ENCODE measurements around the gene QRICH2.
"Not testable (repeated sequence)": the region's sequence is repeated elsewhere in the genome, so short reads cannot be mapped to it uniquely, and the experiment has no call there.

The QRICH2 gene

DNA sequence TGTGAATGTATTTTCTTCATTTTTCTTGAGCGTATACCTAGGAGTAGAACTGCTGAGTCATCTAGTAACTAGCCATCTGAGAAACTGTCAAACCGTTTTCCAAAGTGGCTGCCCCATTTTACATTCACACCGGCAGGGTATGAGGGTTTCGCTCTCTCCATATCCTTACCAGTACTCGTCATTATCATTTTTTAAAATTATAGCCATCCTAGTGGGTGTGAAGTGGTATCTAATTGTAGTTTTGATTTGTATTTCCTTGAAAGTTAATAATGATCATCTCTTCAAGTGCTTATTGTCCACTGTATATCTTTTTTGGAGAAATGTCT is 73.8 kb downstream of the QRICH2 start:
- Histone ChIP-seq H3F3A (ENCODE audit: insufficient read depth) (0 out of 2 replicates have a peak, but pooled peaks cover 3% of the 10 kb centered on the region), H3K36me3 (ENCODE audit: low read length) (no peaks in the 10 kb centered on the region), H3K79me2 (ENCODE audit: insufficient read depth, low read length) (no peaks in the 10 kb centered on the region), H4K20me1 (ENCODE audit: low read depth, low read length) (no peaks in the 10 kb centered on the region), H3K4me2 (ENCODE audit: low read depth, low read length, poor library complexity, severe bottlenecking) (no peak overlapping the region), H3K9me3 (ENCODE audit: insufficient read depth, low read length) (no peaks in the 10 kb centered on the region), H3K27me3 (ENCODE audit: low read length) (no peaks in the 10 kb centered on the region), H3K9me2 (replicated peaks; ENCODE audit: insufficient read depth, low read length) (no peaks in the 10 kb centered on the region), H3K27ac (ENCODE audit: low read depth, low read length) (no peak overlapping the region), H3K4me3 (ENCODE audit: insufficient read depth, low read length, poor library complexity, severe bottlenecking) (no peak overlapping the region), H2AFZ (ENCODE audit: low read depth, low read length, severe bottlenecking) (no peak overlapping the region), H3K9ac (ENCODE audit: low read length) (no peak overlapping the region)
- TF ChIP-seq, protein P1, sequence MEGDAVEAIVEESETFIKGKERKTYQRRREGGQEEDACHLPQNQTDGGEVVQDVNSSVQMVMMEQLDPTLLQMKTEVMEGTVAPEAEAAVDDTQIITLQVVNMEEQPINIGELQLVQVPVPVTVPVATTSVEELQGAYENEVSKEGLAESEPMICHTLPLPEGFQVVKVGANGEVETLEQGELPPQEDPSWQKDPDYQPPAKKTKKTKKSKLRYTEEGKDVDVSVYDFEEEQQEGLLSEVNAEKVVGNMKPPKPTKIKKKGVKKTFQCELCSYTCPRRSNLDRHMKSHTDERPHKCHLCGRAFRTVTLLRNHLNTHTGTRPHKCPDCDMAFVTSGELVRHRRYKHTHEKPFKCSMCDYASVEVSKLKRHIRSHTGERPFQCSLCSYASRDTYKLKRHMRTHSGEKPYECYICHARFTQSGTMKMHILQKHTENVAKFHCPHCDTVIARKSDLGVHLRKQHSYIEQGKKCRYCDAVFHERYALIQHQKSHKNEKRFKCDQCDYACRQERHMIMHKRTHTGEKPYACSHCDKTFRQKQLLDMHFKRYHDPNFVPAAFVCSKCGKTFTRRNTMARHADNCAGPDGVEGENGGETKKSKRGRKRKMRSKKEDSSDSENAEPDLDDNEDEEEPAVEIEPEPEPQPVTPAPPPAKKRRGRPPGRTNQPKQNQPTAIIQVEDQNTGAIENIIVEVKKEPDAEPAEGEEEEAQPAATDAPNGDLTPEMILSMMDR (IDR thresholded peaks at IDR 0.05; ENCODE audit: insufficient read depth, low read length, poor library complexity, severe bottlenecking), result no peak
- no peak for TF ChIP-seq EZH2phosphoT487 (conservative IDR thresholded peaks at IDR 0.05; ENCODE audit: low read length)

DNA sequence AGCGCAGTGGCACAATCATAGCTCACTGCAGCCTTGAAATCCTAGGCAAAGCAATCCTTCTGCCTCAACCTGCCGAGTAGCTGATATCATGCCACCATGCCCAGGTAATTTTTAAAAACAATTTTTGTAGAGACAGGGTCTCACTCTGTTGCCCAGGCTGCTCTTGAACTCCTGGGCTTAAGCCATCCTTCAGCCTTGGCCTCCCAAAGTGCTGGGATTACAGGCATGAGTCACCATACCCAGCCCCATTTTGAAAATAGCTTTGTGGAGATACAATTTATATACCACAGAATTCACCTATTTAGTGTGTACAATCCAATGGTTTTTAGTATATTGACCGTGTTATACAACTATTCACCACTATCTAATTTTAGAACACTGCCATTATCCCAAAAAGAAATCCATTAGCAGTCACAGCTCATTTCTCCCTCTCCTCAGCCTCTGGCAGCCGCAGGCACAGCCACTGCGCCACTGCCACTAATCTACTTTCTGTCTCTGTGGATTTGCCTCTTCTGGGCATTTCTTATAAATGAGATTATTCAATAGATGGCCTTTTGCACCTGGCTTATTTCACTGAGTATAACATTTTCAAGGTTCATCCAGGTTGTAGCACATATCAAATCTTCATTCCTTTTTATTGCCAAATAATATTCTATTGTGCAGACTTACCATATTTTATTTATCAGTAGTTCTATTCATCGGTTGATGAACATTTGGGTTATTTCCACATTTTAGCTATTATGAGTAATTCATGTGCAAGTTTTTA is 74.3 kb downstream of the QRICH2 start:
- H4K20me1 ChIP-seq (ENCODE audit: low read depth, low read length), result no peaks in the 10 kb centered on the region
- no peaks in the 10 kb centered on the region for H3K79me2 ChIP-seq (ENCODE audit: insufficient read depth, low read length)
- H3K4me2 ChIP-seq (ENCODE audit: low read depth, low read length, poor library complexity, severe bottlenecking), result no peak overlapping the region
- H3K9ac ChIP-seq (ENCODE audit: low read length), result no peak overlapping the region
- H3K4me3 ChIP-seq (ENCODE audit: insufficient read depth, low read length, poor library complexity, severe bottlenecking), result no peak overlapping the region
- H3K27me3 ChIP-seq (ENCODE audit: low read length), result no peaks in the 10 kb centered on the region
- no peak overlapping the region for H2AFZ ChIP-seq (ENCODE audit: low read depth, low read length, severe bottlenecking)
- H3F3A ChIP-seq (ENCODE audit: insufficient read depth), result no peaks in the 10 kb centered on the region
- H3K36me3 ChIP-seq (ENCODE audit: low read length), result no peaks in the 10 kb centered on the region
- TF ChIP-seq, protein P1 (IDR thresholded peaks at IDR 0.05; ENCODE audit: insufficient read depth, low read length, poor library complexity, severe bottlenecking), result no peak
- no peak for TF ChIP-seq EZH2phosphoT487 (conservative IDR thresholded peaks at IDR 0.05; ENCODE audit: low read length)
- H3K27ac ChIP-seq (ENCODE audit: low read depth, low read length), result no peak overlapping the region
- H3K9me2 ChIP-seq (replicated peaks; ENCODE audit: insufficient read depth, low read length), result no peaks in the 10 kb centered on the region
- H3K9me3 ChIP-seq (ENCODE audit: insufficient read depth, low read length), result no peaks in the 10 kb centered on the region

DNA sequence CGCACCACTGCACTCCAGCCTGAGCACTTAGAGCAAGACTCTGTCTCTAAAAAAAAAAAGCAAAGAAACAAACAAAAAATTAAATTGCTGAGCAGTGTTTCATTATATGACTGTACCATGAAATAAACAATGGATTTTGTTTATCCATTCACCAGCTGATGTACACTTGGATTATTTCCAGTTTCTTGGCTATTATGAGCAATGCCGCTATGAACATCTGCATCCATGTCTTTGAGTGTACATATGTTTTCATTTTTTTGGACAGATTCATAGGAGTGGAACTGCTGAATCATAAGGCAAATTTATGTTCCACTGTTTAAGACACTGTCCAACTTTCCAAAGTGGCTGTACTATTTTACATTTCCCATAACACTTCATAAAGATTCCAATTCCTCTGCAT is 75.7 kb downstream of the QRICH2 start:
- no peak overlapping the region for H3K4me2 ChIP-seq (ENCODE audit: low read depth, low read length, poor library complexity, severe bottlenecking)
- H4K20me1 ChIP-seq (ENCODE audit: low read depth, low read length), result no peaks in the 10 kb centered on the region
- no peaks in the 10 kb centered on the region for H3K36me3 ChIP-seq (ENCODE audit: low read length)
- H3K9ac ChIP-seq (ENCODE audit: low read length), result no peak overlapping the region
- no peaks in the 10 kb centered on the region for H3F3A ChIP-seq (ENCODE audit: insufficient read depth)
- H2AFZ ChIP-seq (ENCODE audit: low read depth, low read length, severe bottlenecking), result no peak overlapping the region
- no peak for TF ChIP-seq EZH2phosphoT487 (conservative IDR thresholded peaks at IDR 0.05; ENCODE audit: low read length)
- TF ChIP-seq, protein P1 (IDR thresholded peaks at IDR 0.05; ENCODE audit: insufficient read depth, low read length, poor library complexity, severe bottlenecking), result no peak
- H3K9me2 ChIP-seq (replicated peaks; ENCODE audit: insufficient read depth, low read length), result no peaks in the 10 kb centered on the region
- no peak overlapping the region for H3K4me3 ChIP-seq (ENCODE audit: insufficient read depth, low read length, poor library complexity, severe bottlenecking)
- no peaks in the 10 kb centered on the region for H3K79me2 ChIP-seq (ENCODE audit: insufficient read depth, low read length)
- no peaks in the 10 kb centered on the region for H3K27me3 ChIP-seq (ENCODE audit: low read length)
- no peak overlapping the region for H3K27ac ChIP-seq (ENCODE audit: low read depth, low read length)
- no peaks in the 10 kb centered on the region for H3K9me3 ChIP-seq (ENCODE audit: insufficient read depth, low read length)

DNA sequence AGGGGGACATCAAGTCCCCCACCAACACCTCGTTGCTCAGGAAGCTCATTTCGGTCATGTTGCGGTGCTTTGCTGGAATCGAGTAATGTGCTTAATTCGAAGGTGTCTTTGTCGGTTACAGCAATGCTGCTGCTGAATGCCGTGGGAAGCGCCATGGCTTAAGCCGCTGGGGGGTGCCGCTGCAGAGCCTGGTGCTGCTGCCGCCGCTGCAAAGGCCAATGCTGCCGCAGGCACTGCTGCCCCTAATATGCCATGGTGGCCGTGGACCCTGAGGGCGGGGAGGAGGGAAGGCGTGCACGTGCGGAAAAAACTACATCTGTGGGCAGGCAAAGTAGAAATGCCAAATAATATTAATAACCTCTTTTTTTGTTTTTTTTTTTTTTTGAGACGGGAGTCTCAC is 81.3 kb downstream of the QRICH2 start:
- H3K36me3 ChIP-seq (ENCODE audit: low read length); H3K27me3 ChIP-seq (ENCODE audit: low read length); H2AFZ ChIP-seq (ENCODE audit: low read depth, low read length, severe bottlenecking); H3F3A ChIP-seq (ENCODE audit: insufficient read depth); H3K9ac ChIP-seq (ENCODE audit: low read length); H3K27ac ChIP-seq (ENCODE audit: low read depth, low read length); H3K9me2 ChIP-seq (replicated peaks; ENCODE audit: insufficient read depth, low read length); H3K79me2 ChIP-seq (ENCODE audit: insufficient read depth, low read length); H3K4me3 ChIP-seq (ENCODE audit: insufficient read depth, low read length, poor library complexity, severe bottlenecking); H4K20me1 ChIP-seq (ENCODE audit: low read depth, low read length); H3K9me3 ChIP-seq (ENCODE audit: insufficient read depth, low read length); H3K4me2 ChIP-seq (ENCODE audit: low read depth, low read length, poor library complexity, severe bottlenecking): not testable (repeated sequence)

DNA sequence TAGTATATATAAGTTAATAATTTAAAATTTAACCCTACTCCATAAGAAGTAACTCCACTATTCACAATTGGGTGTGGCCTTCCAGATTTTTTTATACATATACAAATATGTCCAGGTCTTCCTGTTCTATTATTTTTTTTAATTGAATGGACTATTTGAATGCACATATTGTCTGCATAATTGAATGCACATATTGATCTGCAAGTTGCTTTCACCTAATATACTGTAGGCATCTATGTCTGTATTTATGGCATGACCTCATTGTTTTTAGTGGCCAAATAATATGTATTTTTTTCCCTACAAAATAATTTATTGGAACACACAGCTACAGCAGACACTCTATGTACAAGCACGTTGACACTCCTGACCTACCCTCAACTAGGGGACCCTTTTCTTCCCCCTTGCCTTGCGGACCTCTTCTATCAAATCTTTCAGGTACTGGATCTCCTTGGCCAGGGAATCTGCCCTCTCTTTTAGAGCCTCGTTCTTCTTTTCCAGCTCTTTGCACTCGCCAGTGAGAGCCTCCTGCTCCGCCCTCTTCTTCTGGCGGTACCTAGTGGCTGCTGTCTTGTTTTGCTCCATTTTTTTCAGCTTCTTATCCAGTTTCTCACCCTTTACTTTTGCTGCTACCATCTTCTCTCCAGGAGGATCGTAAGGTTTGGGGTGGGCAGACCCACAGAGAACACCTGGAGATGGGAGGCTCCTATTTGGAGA is 82.5 kb downstream of the QRICH2 start:
- H3K27ac ChIP-seq (ENCODE audit: low read depth, low read length), result not testable (repeated sequence)

More for the DNA sequence above, 82.5 kb downstream of the QRICH2 start:
- not testable (repeated sequence) for H3K79me2 ChIP-seq (ENCODE audit: insufficient read depth, low read length); H3K4me3 ChIP-seq (ENCODE audit: insufficient read depth, low read length, poor library complexity, severe bottlenecking); H3K27me3 ChIP-seq (ENCODE audit: low read length); H3K9me3 ChIP-seq (ENCODE audit: insufficient read depth, low read length); H4K20me1 ChIP-seq (ENCODE audit: low read depth, low read length); H3K36me3 ChIP-seq (ENCODE audit: low read length); H3K9me2 ChIP-seq (replicated peaks; ENCODE audit: insufficient read depth, low read length); H3K9ac ChIP-seq (ENCODE audit: low read length); H2AFZ ChIP-seq (ENCODE audit: low read depth, low read length, severe bottlenecking); H3F3A ChIP-seq (ENCODE audit: insufficient read depth); H3K4me2 ChIP-seq (ENCODE audit: low read depth, low read length, poor library complexity, severe bottlenecking)
